ENCODE data around the gene ZNF423.

GRCh38 chr16:49756775-49757558 lies 98.9 kb downstream of the ZNF423 start:
- TF ChIP-seq, protein P1, sequence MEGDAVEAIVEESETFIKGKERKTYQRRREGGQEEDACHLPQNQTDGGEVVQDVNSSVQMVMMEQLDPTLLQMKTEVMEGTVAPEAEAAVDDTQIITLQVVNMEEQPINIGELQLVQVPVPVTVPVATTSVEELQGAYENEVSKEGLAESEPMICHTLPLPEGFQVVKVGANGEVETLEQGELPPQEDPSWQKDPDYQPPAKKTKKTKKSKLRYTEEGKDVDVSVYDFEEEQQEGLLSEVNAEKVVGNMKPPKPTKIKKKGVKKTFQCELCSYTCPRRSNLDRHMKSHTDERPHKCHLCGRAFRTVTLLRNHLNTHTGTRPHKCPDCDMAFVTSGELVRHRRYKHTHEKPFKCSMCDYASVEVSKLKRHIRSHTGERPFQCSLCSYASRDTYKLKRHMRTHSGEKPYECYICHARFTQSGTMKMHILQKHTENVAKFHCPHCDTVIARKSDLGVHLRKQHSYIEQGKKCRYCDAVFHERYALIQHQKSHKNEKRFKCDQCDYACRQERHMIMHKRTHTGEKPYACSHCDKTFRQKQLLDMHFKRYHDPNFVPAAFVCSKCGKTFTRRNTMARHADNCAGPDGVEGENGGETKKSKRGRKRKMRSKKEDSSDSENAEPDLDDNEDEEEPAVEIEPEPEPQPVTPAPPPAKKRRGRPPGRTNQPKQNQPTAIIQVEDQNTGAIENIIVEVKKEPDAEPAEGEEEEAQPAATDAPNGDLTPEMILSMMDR (IDR thresholded peaks at IDR 0.05) = no peak
- TF ChIP-seq POLR2A (IDR thresholded peaks at IDR 0.05) = no peak

All from Peyer's patch (tissue), 4 donors.